ENCODE results near the gene WDR7.

The WDR7 gene

GRCh38 chr18:56672981-56673380 is 21.8 kb downstream of the WDR7 start:
- H3K4me2 ChIP-seq (ENCODE audit: low read length), result no peak overlapping the region
- H3K9me3 ChIP-seq (ENCODE audit: insufficient read depth, low read length), result no peaks in the 10 kb centered on the region; the same call in 1 of the 2 replicates
- H3K4me1 ChIP-seq (ENCODE audit: low read length), result no peaks in the 10 kb centered on the region
- H3K4me3 ChIP-seq (ENCODE audit: low read length), result no peak overlapping the region
- peaks cover 6% of the 10 kb centered on the region; the same call in 1 of the 2 replicates for H3K79me2 ChIP-seq (ENCODE audit: low read length)
- no peak overlapping the region for H2AFZ ChIP-seq (ENCODE audit: low read depth, low read length)
- H3K36me3 ChIP-seq (replicated peaks; ENCODE audit: low read depth, low read length), result no peaks in the 10 kb centered on the region
- no peaks in the 10 kb centered on the region for H4K20me1 ChIP-seq (ENCODE audit: insufficient read depth, low read length)
- H3K27ac ChIP-seq (ENCODE audit: low read length), result no peak overlapping the region
- H3K9ac ChIP-seq (ENCODE audit: low read length), result no peak overlapping the region
- no peaks in the 10 kb centered on the region for H3K27me3 ChIP-seq (ENCODE audit: low read depth, low read length)
- TF ChIP-seq CTCF (IDR thresholded peaks at IDR 0.05; ENCODE audit: low read depth, low read length) (no peak), EZH2phosphoT487 (IDR thresholded peaks at IDR 0.05; ENCODE audit: low read depth) (no peak)

- TF ChIP-seq EZH2phosphoT487 (IDR thresholded peaks at IDR 0.05; ENCODE audit: low read depth), result no peak
- TF ChIP-seq CTCF (IDR thresholded peaks at IDR 0.05; ENCODE audit: low read depth, low read length), result no peak
- Histone ChIP-seq H3K4me3 (ENCODE audit: low read length) (no peak overlapping the region), H3K4me2 (ENCODE audit: low read length) (no peak overlapping the region), H3K9ac (ENCODE audit: low read length) (no peak overlapping the region), H3K79me2 (ENCODE audit: low read length) (no peaks in the 10 kb centered on the region), H3K4me1 (ENCODE audit: low read length) (no peaks in the 10 kb centered on the region), H2AFZ (ENCODE audit: low read depth, low read length) (no peak overlapping the region), H3K9me3 (ENCODE audit: insufficient read depth, low read length) (no peaks in the 10 kb centered on the region; the same call in 1 of the 2 replicates), H3K36me3 (replicated peaks; ENCODE audit: low read depth, low read length) (no peaks in the 10 kb centered on the region), H3K27me3 (ENCODE audit: low read depth, low read length) (no peaks in the 10 kb centered on the region), H3K27ac (ENCODE audit: low read length) (no peak overlapping the region), H4K20me1 (ENCODE audit: insufficient read depth, low read length) (no peaks in the 10 kb centered on the region)
Measured at GRCh38 chr18:56676639-56677038, 25.5 kb downstream of the WDR7 start.

- no peak overlapping the region for H3K4me3 ChIP-seq (ENCODE audit: low read length)
Measured at GRCh38 chr18:56678836-56679565, 27.8 kb downstream of the WDR7 start.

GRCh38 chr18:56684277-56684676 is 33.1 kb downstream of the WDR7 start:
- Histone ChIP-seq H3K79me2 (ENCODE audit: low read length) (no peaks in the 10 kb centered on the region), H3K4me1 (ENCODE audit: low read length) (no peaks in the 10 kb centered on the region), H3K9me3 (ENCODE audit: insufficient read depth, low read length) (no peaks in the 10 kb centered on the region), H3K4me2 (ENCODE audit: low read length) (no peak overlapping the region), H4K20me1 (ENCODE audit: insufficient read depth, low read length) (no peaks in the 10 kb centered on the region), H3K4me3 (ENCODE audit: low read length) (no peak overlapping the region), H3K9ac (ENCODE audit: low read length) (no peak overlapping the region), H3K27me3 (ENCODE audit: low read depth, low read length) (no peaks in the 10 kb centered on the region), H3K36me3 (replicated peaks; ENCODE audit: low read depth, low read length) (no peaks in the 10 kb centered on the region), H3K27ac (ENCODE audit: low read length) (no peak overlapping the region), H2AFZ (ENCODE audit: low read depth, low read length) (no peak overlapping the region)
- TF ChIP-seq CTCF (IDR thresholded peaks at IDR 0.05; ENCODE audit: low read depth, low read length) (no peak), EZH2phosphoT487 (IDR thresholded peaks at IDR 0.05; ENCODE audit: low read depth) (no peak)

More at GRCh38 chr18:56678836-56679565, 27.8 kb downstream of the WDR7 start:
- TF ChIP-seq EZH2phosphoT487 (IDR thresholded peaks at IDR 0.05; ENCODE audit: low read depth), result no peak
- TF ChIP-seq CTCF (IDR thresholded peaks at IDR 0.05; ENCODE audit: low read depth, low read length), result no peak
- Histone ChIP-seq H3K27me3 (ENCODE audit: low read depth, low read length) (no peaks in the 10 kb centered on the region), H2AFZ (ENCODE audit: low read depth, low read length) (no peak overlapping the region), H3K4me2 (ENCODE audit: low read length) (no peak overlapping the region), H4K20me1 (ENCODE audit: insufficient read depth, low read length) (no peaks in the 10 kb centered on the region), H3K27ac (ENCODE audit: low read length) (no peak overlapping the region), H3K79me2 (ENCODE audit: low read length) (no peaks in the 10 kb centered on the region), H3K9me3 (ENCODE audit: insufficient read depth, low read length) (no peaks in the 10 kb centered on the region; the same call in 1 of the 2 replicates), H3K4me1 (ENCODE audit: low read length) (no peaks in the 10 kb centered on the region), H3K9ac (ENCODE audit: low read length) (no peak overlapping the region), H3K36me3 (replicated peaks; ENCODE audit: low read depth, low read length) (no peaks in the 10 kb centered on the region)

All from OCI-LY3 (cell line).